Epithelial cell of esophagus (primary cell): ENCODE results near the gene VGLL4.

Experiments used
- DNase-seq: peaks from one replicate; pipeline ENCODE4 v3.0.0; 2010; ENCODE audit warnings: low read depth
- H3K4me3 ChIP-seq: 2 replicates; pipeline ENCODE4 v1.5.1; 2011; ENCODE audit warnings: mild to moderate bottlenecking, low read length, control low read depth
- CTCF ChIP-seq: IDR thresholded peaks from 2 replicates; pipeline ENCODE4 v1.5.1; 2011; ENCODE audit warnings: low read depth, mild to moderate bottlenecking, low read length, control low read depth, inconsistent platforms; ENCODE audit not compliant: insufficient read depth; ENCODE audit errors: missing control alignments

Gene VGLL4

GRCh38 chr3:11593318-11594034 lies 50.2 kb downstream of the VGLL4 start:
- no peak for TF ChIP-seq CTCF
- H3K4me3 ChIP-seq = no peak overlapping the region
- no peak for DNase-seq

- TF ChIP-seq CTCF = no peak
- no peak overlapping the region for H3K4me3 ChIP-seq
- no peak for DNase-seq
These were observed 51.0 kb downstream of the VGLL4 start for GRCh38 chr3:11592445-11593298.

GRCh38 chr3:11591391-11592282 lies 52.1 kb downstream of the VGLL4 start:
- DNase-seq = peak; percentile 54
- no peak overlapping the region for H3K4me3 ChIP-seq
- TF ChIP-seq CTCF = no peak

DNA sequence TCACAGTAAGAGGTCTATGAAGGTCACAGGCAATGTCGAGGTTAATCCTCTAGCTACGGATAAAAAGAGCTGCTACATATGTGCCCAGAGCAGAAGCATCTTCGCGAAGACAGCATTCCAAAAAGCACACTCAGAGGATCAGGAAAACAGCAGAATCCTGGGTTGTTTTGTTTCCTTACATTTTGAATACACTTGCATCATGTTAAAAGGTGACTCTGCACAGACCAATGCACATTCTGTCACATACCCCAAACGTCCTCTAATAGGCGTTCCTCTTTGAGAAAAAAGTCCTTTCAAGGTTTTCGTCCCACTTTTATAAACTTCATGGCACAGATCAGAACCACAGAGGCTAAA lies 52.7 kb downstream of the VGLL4 start:
- no peak overlapping the region for H3K4me3 ChIP-seq
- no peak for DNase-seq
- TF ChIP-seq CTCF = no peak

- no peak overlapping the region for H3K4me3 ChIP-seq
- no peak for DNase-seq
- TF ChIP-seq CTCF = no peak
These were observed 54.0 kb downstream of the VGLL4 start for GRCh38 chr3:11589706-11590105.

GRCh38 chr3:11588755-11589154 lies 55.0 kb downstream of the VGLL4 start:
- no peak for DNase-seq
- H3K4me3 ChIP-seq = no peak overlapping the region
- no peak for TF ChIP-seq CTCF
